ENCODE measurements around the gene BCHE. TPM values are rescaled to one million over a fixed set of nuclear protein-coding genes. Genes with fewer than 3 reads are reported as not detected.
A peak's percentile ranks its signal among the peaks of the same experiment; 100 is the strongest.

The BCHE gene
- total RNA-seq, 1 donor from 2014 or later, result 1.9 TPM

GRCh38 chr3:165875644-165876043 is 38.4 kb upstream of the BCHE start:
- Mint-ChIP-seq H3K36me3 (ENCODE audit: low read depth) (no peaks in the 10 kb centered on the region), H3K4me1 (ENCODE audit: low read depth) (no peaks in the 10 kb centered on the region), H3K27me3 (ENCODE audit: low read depth) (peaks cover 8% of the 10 kb centered on the region), H3K4me3 (ENCODE audit: unreplicated experiment) (no peak overlapping the region), H3K9me3 (ENCODE audit: low read depth) (peaks cover 10% of the 10 kb centered on the region), H3K27ac (ENCODE audit: unreplicated experiment) (no peak overlapping the region)
- DNase-seq (ENCODE audit: low spot score), result no peak
- TF ChIP-seq, protein P1, sequence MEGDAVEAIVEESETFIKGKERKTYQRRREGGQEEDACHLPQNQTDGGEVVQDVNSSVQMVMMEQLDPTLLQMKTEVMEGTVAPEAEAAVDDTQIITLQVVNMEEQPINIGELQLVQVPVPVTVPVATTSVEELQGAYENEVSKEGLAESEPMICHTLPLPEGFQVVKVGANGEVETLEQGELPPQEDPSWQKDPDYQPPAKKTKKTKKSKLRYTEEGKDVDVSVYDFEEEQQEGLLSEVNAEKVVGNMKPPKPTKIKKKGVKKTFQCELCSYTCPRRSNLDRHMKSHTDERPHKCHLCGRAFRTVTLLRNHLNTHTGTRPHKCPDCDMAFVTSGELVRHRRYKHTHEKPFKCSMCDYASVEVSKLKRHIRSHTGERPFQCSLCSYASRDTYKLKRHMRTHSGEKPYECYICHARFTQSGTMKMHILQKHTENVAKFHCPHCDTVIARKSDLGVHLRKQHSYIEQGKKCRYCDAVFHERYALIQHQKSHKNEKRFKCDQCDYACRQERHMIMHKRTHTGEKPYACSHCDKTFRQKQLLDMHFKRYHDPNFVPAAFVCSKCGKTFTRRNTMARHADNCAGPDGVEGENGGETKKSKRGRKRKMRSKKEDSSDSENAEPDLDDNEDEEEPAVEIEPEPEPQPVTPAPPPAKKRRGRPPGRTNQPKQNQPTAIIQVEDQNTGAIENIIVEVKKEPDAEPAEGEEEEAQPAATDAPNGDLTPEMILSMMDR (IDR thresholded peaks at IDR 0.05), result no peak

GRCh38 chr3:165874663-165875489 is 37.7 kb upstream of the BCHE start:
- peak; percentile 49 for DNase-seq (ENCODE audit: low spot score)
- Mint-ChIP-seq H3K36me3 (ENCODE audit: low read depth) (no peaks in the 10 kb centered on the region), H3K4me1 (ENCODE audit: low read depth) (no peaks in the 10 kb centered on the region), H3K27ac (ENCODE audit: unreplicated experiment) (no peak overlapping the region), H3K9me3 (ENCODE audit: low read depth) (peaks cover 14% of the 10 kb centered on the region), H3K4me3 (ENCODE audit: unreplicated experiment) (no peak overlapping the region), H3K27me3 (ENCODE audit: low read depth) (peaks cover 7% of the 10 kb centered on the region)
- TF ChIP-seq, protein P1 (IDR thresholded peaks at IDR 0.05), result no peak

GRCh38 chr3:165868088-165868487 is 30.9 kb upstream of the BCHE start:
- H3K4me3 Mint-ChIP-seq (ENCODE audit: unreplicated experiment), result no peak overlapping the region
- DNase-seq (ENCODE audit: low spot score), result peak; percentile 47
- H3K36me3 Mint-ChIP-seq (ENCODE audit: low read depth), result no peaks in the 10 kb centered on the region
- H3K4me1 Mint-ChIP-seq (ENCODE audit: low read depth), result no peaks in the 10 kb centered on the region
- H3K27ac Mint-ChIP-seq (ENCODE audit: unreplicated experiment), result no peak overlapping the region
- TF ChIP-seq, protein P1 (IDR thresholded peaks at IDR 0.05), result no peak
- H3K9me3 Mint-ChIP-seq (ENCODE audit: low read depth), result peaks cover 14% of the 10 kb centered on the region
- H3K27me3 Mint-ChIP-seq (ENCODE audit: low read depth), result peaks cover 4% of the 10 kb centered on the region

GRCh38 chr3:165859061-165859460 is 21.8 kb upstream of the BCHE start:
- Mint-ChIP-seq H3K27me3 (ENCODE audit: low read depth) (peaks cover 9% of the 10 kb centered on the region), H3K4me3 (ENCODE audit: unreplicated experiment) (no peak overlapping the region), H3K27ac (ENCODE audit: unreplicated experiment) (no peak overlapping the region), H3K9me3 (ENCODE audit: low read depth) (no peaks in the 10 kb centered on the region), H3K4me1 (ENCODE audit: low read depth) (no peaks in the 10 kb centered on the region), H3K36me3 (ENCODE audit: low read depth) (no peaks in the 10 kb centered on the region)
- TF ChIP-seq, protein P1 (IDR thresholded peaks at IDR 0.05), result no peak
- DNase-seq (ENCODE audit: low spot score), result no peak

DNA sequence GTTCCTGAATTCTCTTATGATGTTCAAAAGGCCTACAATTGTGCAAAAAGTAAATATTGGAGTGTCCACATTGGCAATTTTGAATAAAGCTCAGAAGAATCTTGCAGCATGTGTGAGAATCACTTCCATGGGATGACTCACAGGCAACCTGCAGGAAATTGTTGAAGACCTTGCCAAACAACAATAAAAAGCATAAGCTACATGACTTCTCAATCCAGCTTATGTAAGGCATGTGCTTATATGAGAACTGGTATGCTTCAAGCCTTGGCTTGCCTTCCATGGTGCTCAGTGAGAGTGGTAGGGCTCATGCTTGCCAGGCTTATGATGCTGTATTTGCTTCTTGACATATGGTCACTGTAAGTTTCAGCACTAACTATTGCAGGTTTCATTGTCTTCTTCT is 18.4 kb upstream of the BCHE start:
- Mint-ChIP-seq H3K4me3 (ENCODE audit: unreplicated experiment) (no peak overlapping the region), H3K27ac (ENCODE audit: unreplicated experiment) (no peak overlapping the region), H3K4me1 (ENCODE audit: low read depth) (no peaks in the 10 kb centered on the region), H3K27me3 (ENCODE audit: low read depth) (peaks cover 5% of the 10 kb centered on the region), H3K9me3 (ENCODE audit: low read depth) (no peaks in the 10 kb centered on the region), H3K36me3 (ENCODE audit: low read depth) (no peaks in the 10 kb centered on the region)
- DNase-seq (ENCODE audit: low spot score), result no peak
- TF ChIP-seq, protein P1 (IDR thresholded peaks at IDR 0.05), result no peak
